NCI-H345 treated with DMSO at 0.1 percent for 48 hours (cell line): Measurements from ENCODE around the gene PGBD5.
A peak's percentile ranks its signal among the peaks of the same experiment; 100 is the strongest.

Source experiments
- DNase-seq: peaks from one replicate; lab custom pipeline; 2025; ENCODE audit not compliant: unreplicated experiment; lab: John Stamatoyannopoulos, UW

The PGBD5 gene

DNA sequence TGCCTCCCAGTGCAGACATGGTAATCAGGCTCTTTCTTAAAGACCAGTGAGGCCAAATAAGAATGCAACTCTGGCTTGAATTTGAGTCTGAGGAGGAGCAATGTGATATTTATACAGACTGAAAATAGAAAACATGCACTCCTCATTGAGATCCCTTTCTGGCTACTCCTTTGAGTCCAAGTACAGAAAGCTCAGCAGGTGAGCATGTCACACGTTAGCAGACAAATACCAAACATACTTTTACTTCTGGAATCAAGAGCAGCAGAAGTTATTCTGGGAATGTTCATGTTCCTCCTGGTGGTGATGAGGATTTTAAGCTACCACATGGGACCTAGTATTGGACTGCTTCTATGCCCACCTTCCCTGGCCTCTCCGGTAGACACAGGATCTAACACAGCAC, 48.3 kb downstream of the PGBD5 start:
- no peak for DNase-seq

DNA sequence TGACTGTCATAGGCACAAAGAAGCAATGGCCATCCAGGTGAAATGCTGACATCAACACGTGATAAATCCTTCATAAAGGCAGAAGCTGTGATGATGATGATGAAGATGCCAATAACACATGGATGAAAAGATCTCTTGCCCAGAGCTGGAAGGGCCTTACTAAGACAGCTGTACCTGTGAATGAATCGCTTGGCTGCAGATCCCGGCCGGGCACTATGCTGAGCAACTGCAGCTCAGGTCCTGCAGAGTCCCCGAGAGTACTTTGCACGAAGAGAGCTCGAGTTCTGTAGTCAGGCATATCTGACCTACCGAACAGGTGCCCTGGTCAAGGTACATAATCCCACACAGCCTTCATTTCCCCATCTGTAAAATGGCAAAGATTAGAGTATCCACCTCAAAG, 48.8 kb downstream of the PGBD5 start:
- no peak for DNase-seq

DNA sequence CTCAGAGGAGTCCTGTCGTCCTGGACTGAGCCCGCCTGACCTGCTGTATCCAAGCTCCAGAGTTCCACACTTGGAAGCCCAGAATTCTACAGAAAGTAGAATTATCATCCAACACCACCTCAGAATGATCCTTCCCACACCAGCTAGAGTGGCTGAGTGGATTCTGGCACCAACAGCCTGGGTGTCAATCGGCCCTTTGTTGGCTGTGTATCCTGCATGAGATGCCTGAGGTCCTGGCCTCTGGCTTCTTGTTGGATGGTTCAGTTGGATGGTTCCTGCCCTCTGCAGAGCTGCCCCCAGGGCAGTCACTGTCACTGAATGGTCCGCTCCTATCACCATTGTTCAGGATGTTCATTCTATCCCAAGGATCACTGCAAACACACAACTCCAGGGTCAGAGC, 49.8 kb downstream of the PGBD5 start:
- no peak for DNase-seq

DNA sequence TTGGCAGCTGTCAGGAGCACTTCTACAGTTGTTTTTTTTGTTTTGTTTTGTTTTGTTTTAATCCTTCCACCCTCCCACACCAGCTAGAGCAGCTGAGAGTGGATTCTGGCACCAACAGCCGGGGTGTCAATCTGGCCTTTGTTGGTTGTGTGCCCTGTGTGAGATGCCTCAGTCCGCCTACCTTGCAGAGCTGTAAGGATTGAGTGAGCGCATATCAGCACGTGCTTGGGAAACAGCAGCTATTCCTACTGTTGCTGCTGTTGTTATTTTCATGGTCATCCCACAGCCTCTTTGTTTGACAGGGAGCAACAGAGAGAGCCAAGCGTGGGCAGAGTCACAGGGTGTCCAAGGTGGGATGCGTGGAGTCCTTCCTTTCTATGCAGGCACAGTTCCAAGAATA, 50.4 kb downstream of the PGBD5 start:
- DNase-seq, result peak; percentile 66

DNA sequence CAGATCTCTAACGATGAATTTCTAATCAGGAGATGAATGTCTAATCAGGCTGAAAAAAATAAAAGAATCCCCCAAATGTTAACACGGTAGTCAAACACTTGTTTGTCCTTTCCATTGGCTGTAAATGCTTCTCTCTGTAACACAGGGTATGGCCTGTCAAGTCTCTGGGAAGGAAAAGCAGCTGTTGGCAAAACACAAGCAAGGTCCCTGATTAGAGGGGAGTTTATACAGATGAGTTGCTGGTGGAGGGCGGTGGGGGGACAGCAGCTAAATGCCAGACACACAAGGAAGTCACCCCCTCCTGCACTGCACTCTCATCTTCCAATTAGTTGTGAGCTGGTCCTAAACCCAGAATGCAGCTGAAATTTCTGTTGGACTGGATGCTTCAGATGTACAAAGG, 51.0 kb downstream of the PGBD5 start:
- no peak for DNase-seq

DNA sequence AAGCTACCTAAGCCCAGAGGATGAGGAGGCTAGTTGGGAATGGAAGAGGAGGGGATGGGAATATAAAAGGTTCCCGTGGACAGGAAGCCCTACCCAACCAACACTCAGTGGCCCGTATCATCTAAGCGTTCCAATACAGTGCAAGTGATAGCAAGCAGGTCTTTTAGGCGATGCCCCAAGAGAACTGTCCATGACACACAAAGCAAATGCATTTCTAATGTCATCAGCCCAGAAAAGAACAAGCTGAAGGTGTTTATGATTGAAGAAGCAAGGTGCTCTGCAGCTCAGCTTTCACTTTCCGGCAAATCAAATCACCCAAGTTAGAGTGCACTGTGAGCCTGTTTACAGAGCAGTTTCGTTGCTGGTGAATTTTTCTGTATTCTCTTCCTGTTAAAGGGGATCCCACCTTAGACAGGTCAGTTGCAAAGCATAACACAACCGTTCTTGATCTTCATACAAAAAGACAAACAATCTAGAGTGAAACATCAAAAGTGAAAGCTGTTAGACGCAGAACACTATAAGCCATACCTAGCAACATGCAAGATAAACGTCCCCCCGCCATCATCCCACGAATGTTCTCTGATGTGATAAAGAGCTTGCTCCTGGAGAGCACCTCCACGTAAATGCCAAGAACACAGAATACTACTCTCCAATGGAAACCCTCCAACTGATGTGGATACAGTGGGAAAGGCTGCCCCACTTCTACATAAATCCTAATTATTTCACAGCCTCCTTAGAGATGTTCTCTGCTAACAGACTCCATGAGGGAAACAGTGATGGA, 54.0 kb downstream of the PGBD5 start:
- no peak for DNase-seq

DNA sequence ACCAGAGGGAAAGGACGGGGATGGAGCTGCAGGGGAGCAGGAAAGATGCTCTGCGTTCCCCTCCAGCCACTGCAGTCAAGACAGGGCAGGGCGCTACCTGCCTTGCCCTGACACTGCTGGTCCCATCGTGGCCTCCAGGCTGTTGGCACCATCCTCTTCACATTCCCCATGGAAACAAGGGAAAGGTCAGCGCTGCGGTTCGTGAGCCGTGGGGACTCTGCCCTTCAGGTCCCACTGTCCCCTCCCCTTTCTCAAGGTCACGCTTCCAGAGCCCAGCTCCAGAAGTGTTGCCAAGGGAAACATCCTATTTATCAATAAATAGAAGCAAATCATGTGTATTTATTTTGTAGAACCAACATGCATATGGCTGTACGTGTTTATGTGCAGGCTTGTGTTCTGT, 56.0 kb downstream of the PGBD5 start:
- DNase-seq, result no peak

DNA sequence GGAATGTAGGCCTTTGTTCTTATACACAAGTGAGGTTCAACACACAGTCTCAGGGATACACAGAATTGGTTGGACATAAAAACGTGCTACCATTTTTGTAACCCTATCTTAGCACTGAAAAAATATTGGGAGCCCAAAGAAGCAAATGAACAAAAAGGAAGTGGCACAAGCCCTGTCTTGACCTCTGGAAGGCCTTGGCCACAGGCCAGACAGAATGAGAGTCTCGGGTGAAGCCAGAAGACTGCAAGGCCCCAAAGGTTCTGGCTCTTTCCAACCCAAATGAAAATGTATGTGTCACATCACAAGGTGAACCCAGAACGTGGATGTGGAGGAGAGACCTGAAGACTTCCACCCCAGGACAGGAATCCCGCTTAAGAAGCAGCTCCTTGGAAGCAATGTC, 57.3 kb downstream of the PGBD5 start:
- no peak for DNase-seq

DNA sequence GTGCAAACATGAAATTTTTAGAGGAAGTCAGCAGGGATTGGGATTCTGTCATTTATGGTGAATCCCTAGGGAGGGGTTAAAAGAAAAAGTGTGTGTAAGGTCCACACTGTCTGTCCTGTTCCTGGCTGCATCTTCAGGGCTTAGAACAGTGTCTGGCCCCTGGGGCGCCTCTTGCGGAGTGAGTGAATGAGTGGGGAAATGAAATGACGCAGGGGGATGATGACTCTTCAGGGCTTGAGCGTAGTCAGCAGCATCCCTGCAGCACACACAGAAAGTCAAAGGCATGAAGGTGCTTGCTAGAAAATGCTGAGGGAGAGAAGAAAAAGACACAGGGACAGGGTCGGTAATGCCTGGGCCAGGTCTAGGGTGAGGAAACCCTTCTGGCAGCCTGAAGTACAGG, 57.8 kb downstream of the PGBD5 start:
- DNase-seq, result no peak

DNA sequence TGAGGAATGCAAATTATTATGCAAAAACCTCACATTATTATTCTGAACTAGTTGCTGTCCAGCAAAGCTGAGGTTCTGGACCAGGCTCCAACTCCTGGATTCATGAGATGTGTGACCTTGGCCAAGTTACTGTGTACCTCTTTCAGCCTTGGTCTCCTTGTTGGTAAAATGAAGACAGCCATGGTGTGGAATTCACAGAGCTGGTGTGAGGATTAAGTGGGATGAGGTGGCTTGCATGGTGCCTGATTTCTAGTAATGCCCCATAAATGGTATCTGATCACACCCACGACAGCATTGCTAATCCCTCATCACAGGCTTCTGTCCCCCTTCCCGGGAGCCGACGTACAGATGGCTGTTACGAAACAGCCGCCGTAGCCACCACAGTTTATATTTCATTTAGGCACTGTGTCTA, 59.6 kb downstream of the PGBD5 start:
- no peak for DNase-seq

DNA sequence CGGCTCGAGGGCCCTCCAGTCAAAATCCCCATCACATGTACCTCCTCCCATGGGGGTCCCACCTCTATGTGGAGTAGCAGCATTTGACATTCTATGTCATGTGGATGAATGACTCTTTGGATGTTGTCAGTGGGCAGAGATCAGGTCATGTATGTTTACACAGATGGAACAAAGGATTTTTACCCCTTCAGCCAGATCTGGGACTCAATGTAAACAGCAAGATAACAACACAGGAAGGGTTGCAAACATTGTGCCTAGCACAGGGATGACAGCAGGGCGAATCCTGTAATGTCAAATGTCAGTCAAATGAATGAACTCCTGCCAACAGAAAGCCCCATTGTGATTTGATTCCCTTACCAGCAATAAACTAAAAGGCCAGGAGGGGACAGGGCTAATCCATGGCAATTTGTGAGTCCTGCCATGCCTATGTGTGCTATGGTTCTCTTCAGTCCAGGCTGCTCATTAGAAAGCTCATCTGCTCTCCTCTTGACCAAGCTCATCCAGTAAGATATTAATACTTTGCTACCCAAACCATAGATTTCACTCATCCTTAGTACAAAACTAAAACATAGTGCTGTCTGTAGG, 60.3 kb downstream of the PGBD5 start:
- peak; percentile 49 for DNase-seq

DNA sequence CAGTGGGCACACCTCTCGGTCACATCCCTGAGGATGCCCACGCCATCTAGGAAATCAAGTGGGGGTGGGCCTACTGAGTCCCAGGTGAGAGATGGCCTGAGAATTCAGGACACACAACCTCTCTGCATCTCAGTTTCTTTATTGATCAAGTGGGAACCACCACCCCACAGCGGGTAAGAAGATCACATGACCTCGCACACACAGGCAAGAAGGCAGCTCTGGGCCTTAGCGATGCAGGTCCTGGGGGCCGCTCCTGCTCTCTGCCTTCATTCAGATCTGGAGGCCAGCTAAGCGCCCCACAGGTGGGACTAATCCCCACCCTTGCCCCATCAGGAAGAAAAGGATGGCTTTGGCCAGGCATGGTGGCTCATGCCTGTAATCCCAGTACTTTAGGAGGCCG, 63.2 kb downstream of the PGBD5 start:
- DNase-seq, result no peak

DNA sequence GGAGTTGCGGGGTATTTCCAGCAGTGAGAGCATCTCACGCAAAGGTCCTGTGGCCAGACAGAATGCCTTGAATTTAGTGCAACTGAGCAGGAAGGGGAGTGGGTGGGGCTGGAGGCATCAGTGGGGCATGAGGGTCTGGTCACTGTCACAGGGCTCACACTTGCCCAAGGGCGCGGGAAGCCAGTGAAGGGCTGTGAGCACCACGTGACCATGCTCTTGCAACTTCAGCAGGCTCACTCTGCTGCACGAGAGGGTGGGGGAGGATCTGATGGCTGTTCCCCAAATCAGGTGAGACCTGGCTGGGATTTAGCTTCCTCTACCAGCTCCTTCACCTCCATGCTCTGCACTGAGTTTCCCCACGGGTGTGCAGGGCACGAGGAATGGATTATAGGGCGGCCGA, 64.2 kb downstream of the PGBD5 start:
- DNase-seq, result no peak

DNA sequence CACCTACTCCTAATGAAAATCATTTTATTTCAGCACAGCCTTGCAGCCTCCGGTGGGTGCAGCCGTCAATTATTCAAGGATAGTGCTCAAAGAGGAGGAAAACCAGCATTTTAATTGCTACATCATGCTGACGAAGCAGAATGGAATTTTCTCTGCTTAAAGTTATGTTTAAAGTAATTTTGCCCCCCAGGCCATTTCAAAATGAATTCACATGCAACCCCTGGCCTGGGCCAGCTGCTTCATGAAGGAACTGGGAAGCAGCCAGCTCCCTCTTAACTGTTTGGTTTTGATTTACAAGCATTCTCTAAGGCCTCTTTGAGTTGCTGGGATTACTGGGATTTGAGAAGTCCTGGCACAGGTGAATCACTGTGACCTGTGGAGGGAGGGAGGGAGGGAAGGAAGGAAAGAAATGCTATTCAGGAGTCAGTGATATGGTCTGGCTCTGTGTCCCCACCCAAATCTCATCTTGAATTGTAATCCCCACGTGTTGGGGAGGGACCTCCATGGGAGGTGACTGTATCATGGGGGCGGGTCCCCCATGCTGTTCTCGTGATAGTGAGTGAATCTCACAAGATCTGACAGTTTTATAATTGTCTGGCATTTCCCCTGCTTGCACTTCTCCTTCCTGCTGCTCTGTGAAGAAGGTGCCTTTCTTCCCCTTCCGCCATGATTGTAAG, 66.0 kb downstream of the PGBD5 start:
- no peak for DNase-seq

DNA sequence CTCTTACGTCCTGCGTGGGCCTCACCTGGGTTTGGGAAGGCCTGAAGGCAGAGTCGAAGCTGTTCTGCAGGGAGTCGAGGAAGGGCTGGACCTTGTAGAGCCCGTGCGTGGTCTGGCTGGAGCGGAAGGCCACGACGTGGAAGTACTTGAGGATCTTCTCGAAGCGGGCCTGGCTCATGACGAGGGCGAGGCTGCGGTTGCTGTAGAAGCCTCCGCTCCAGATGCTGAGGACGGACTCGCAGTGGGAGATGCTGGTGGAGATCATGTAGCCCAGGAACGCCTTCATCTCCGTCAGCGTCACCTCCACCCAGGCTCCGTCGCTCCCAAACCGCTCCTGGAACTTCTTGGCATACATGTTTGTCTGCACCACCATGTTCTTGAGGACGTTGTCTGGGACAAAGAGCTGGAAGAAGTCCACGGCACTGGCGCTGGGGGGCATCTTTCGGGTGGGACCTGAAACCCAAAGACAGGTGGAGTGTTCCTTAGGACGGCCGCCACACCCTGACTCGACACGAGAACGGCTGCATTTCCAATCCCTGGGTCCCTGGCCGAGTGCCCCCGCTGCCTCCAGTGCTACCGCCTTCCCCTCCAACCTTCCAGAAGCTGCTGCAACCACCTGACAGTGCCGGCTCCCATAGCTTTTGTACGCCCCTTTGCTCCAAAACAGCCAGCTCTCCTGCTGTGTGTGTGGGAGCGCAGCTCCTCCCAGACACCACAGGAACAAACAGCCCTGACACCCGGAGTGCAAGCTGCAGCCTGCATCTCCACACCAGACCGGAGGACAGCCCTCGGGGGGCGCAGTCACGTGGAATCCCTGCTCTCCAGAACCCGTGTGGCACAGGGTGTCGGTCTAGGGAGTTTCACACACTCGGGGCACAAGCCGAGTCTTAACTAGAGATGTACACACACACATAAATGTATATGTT, 69.0 kb downstream of the PGBD5 start:
- DNase-seq, result peak; percentile 7

DNA sequence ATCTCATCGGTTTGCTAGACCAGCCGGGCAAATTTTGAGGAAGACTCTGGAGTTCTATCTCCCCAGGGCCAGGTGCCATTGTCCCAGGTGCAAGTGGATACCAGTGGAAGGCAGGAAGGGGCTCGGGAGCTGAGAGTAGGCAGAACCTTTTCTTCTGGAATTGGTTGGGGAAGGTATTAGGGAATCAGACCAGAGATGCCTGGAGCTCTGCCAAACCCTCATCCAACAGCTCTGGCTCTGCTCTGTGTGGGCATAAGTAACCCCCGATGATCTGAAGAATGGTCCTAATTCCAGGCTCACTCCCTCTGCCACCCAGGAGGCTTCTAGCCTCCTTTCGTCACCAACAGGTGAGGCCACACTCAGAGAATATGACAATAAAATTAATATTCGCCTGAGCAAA, 69.9 kb downstream of the PGBD5 start:
- no peak for DNase-seq

DNA sequence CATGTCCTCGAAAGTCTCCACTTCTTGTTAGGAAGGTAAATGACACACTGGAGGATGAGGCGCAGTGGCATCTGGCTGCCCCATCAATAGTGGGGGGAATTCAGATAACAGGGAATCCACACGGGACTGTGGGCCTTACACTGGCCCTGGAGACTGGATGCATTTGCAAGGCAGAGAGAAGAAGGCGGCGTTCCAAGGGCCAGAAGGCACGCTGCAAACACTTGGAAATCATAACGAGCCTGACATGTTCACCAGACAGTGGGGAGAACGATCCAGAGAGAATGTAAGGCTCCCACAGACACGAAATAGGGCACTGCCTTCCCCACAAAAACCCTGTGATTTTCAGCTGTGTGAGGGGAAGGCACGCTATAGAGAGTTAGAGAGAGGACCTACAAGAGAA, 70.5 kb downstream of the PGBD5 start:
- no peak for DNase-seq

DNA sequence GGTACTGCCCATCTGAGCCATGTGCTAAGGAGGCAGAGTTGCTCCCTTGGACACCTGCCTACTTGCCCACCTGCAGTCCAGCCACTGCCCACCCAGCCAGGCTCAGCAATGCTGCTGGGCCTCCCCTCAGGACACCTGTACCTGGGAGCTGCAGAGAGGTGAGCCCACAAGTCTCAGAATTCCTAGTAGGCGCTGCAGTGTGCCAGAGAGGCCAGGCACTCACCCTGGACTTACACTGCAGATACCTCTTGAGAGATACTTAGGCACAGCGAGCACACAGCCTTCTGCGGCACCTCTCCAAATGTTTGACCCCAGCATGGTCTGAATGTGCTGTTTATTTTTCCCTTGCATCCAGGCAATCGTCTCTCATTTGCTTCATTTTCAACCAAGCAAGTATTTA, 71.0 kb downstream of the PGBD5 start:
- no peak for DNase-seq

DNA sequence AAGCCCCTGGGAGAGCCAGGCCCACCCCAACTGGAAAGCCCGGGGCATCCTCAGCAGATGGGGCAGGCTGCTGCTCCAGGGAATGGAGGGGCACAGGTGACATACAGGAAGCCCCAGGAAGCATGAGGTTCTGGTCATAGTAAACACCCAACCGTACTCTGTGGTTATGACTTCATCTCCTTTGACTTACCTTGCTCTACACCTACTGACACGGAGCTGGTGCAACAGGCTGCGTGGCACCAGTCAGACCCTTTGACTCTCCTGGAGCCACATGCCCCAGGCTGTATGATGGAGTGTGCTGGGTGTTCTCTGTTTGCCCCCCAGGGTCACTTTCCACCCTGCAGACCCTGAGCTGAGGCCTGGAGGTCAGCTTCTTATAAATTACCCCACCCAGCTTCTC, 72.1 kb downstream of the PGBD5 start:
- no peak for DNase-seq

DNA sequence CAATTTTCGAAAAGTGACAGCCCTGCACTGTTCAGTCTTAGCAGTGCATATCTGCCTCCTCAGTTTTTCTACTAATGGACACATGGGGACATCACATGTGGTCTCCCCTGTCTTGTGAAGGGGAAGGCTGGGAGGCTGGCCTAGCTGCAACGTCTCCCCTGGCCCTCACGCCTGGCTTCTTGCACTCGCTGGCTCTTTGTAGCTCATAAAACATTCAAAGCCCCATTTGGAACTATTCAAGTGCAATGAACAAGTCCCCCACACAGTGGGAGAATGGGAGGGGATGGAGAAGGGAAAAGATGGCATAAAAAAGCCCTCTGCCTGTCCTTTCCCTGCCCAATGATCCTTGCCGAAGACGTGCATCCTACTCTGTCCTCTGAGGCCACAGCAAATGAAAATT, 73.6 kb downstream of the PGBD5 start:
- no peak for DNase-seq

DNA sequence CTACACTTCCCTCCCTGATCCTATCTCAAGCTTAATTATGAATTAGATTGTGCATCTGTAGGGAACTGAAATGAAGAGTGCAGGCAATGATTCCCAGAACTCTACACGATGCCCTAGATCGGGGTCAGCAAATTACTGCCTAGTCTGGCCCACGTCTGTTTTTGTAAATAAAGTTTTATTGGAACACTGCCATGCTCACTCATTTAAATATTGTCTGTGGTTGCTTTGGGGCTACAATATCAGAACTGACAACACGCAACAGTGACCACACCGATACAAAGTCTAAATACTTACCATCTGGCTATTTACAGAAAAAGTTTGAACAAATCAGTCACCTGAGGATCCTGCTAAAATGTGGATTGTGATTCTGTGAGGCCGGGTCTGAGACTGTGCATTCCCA, 74.1 kb downstream of the PGBD5 start:
- no peak for DNase-seq
